Vagina (tissue), 2 donors: ENCODE measurements around the gene MELTF.

Experiments
- CTCF ChIP-seq, 3 experiments: fragments of 450-650 bp in 2 of 3; fragments of 200-600 bp in 1 of 3; sonication (generic) in 1 of 3; IDR thresholded peaks; one replicate each; pipeline ENCODE4 v1.5.1; 2017 to 2019; ENCODE audit warnings: antibody characterized with exemption in 3 of 3, mild to moderate bottlenecking in 2 of 3, moderate library complexity in 2 of 3
- POLR2AphosphoS5 ChIP-seq, 2 donors: sonication (generic); formaldehyde crosslinking; IDR thresholded peaks; one replicate each; pipeline ENCODE4 v1.9.0; 2017; ENCODE audit warnings: antibody characterized with exemption in 2 of 2, mild to moderate bottlenecking in 2 of 2, low read depth in 1 of 2; ENCODE audit not compliant: insufficient read depth in 1 of 2

GRCh38 chr3:197021231-197021630 is 8.4 kb downstream of the MELTF start:
- TF ChIP-seq POLR2AphosphoS5 (IDR thresholded peaks at IDR 0.05; ENCODE audit: insufficient read depth in 1 of 2, low read depth in 1 of 2) (no peak), CTCF (IDR thresholded peaks at IDR 0.05) (no peak)
